Effector CD4-positive, alpha-beta T cell (primary cell): Measurements from ENCODE around the gene MAD1L1.

Source experiments
- DNase-seq: peaks from one replicate; pipeline ENCODE4 v3.0.0-alpha.2; 2020

MAD1L1 gene

GRCh38 chr7:2217206-2217605 lies 15.5 kb downstream of the MAD1L1 start:
- DNase-seq: no peak

DNA sequence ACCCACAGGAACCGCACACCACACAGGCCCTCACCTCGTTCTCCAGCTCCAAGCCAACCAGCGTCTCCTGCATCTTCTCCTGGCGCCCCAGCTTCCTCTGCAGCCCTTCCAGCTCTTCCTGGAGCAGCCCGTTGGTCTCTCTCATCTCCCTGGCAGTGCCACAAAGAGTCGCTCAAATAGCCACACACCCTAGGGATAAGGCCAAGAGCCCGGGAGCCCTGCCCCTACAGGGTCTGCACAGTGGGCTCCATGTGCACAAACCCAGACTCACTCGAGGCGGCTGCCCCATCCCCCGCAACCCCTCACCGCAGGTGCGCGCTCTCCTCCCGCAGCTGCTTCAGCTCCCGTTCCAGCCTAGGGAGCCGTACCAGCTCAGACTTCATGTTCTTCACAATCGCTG lies 16.9 kb downstream of the MAD1L1 start:
- no peak for DNase-seq

DNA sequence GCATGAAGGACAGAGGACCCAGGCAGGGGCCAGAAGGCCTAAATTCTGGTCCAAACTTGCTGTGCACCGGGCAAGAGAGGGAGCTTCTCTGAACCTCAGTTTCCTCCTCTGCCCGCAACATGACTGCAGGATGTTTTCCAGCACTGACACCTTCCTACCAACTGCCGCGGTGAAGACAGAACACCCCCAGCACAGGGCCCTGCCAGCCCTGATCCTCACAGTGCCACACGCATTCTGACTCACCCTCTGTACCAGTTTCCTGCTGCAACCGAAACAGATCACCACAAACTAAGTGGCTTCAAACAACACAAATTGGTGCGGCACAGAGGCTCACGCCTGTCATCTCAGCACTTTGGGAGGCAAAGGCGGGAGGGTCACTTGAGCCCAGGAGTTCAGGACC lies 18.1 kb downstream of the MAD1L1 start:
- DNase-seq: no peak

DNA sequence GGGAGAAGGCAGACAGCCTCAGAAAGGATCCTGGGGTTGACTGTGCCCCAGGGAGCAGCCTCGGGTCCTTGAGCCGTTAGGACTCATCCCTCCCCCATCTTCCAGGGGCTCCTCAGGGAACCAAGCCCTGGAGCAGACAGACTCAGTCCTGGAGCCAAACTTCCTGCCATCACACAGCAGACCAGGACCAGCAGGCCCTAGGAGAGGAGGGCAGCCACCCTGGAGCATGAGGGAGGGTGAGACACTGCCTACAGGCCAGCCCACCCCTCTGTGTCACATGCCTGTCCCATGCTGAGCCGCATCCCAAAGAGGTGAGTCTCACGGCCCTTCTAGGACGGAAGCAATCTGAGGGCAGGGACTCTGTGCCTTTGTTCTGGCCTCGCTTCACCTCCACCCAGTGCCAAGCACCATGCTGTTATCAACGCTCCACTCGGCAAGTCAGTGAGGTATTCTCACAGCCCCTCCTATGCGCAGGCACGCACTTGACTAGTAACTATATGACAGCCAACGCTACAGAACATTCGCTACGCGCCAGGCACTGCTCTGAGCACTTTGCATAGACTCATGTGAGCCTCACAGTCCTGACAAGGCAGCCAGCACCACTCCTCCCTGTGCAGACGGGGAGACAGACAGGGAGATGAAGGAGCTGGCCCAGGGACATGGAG lies 19.1 kb downstream of the MAD1L1 start:
- DNase-seq: no peak

- no peak for DNase-seq
These were observed 19.8 kb downstream of the MAD1L1 start for GRCh38 chr7:2212906-2213305.

DNA sequence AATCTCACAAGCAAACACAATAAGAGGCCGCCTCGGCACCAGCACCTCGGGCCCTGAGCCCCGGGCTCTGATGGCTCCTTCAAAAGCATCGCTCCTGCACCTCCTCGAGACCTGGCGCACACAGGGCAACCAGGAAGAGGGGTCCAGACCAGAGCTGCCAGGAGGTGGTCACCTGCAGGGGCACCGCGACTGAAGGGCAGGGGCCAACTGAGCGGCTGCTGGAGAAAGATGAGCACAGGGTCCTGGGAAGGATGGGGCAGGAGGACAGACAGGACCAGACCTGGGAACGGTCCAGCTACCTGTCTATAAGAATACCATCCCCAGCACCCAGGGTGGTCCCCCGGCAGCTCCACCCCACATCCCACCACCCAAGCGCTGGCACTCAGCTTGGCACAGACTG lies 20.8 kb downstream of the MAD1L1 start:
- DNase-seq: no peak

DNA sequence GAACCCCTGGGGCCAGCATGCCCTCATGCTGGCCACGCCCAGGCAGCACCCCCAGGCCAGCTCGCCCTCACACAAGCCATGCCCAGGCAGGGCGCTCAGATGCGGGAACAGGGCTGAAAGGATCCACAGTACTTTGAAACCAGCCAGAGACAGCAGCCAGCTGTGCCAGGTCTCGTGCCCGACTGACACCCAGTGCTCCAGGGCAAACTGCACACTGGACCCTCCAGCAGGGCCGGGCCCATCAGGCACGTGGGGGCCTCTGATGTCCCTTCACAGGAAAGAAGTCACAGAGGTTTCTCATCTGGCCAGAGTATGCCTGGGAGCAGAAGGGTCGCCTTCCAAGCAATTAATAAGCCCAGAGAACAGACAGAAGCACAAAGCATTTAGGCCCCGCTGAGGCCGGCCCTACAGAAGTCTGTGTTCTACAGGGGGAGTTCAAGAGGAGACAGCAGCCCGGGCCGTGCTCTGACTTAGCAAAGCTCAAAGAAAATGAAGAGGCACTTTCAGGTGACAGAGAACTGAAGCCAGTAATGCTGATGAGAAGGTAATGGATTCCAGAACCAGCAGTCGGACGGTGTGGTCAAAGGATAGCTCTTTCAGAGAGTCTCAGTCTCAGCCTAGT lies 21.4 kb downstream of the MAD1L1 start:
- DNase-seq: no peak

DNA sequence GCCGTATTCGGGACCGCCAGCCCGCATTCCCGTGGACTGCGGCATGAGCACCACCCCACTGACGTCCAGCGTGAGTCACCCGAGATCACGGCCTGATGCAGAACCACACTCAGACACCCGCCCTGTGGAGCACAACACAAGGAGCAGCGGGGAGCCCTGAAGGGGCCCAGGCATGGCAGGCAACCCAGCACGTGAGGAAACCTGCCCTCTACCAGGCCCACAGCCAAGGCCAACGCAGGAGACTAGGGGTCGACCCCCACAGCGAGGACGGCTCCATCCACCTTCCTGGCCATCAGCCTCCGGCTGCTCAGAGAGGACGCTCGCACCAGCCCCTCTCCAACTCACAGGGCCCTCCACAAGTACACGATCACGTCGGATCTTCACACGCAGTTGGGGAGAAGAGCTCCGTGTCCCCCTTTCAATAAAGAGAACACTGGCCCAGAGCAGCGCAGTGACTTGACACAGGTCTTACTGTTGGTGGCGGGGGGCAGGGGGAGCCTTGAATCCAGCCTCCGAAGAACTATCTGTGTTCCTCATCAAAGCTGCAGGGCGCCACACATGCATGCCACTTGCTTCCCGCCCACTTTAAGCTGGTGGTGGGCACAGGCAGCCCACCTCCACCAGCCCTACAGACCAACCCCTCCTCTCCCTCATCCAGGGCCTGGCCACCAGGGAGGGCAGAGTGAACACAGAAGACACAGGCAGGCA lies 22.0 kb downstream of the MAD1L1 start:
- DNase-seq: no peak

- no peak for DNase-seq
These were observed 22.8 kb downstream of the MAD1L1 start for GRCh38 chr7:2209961-2210323.

DNA sequence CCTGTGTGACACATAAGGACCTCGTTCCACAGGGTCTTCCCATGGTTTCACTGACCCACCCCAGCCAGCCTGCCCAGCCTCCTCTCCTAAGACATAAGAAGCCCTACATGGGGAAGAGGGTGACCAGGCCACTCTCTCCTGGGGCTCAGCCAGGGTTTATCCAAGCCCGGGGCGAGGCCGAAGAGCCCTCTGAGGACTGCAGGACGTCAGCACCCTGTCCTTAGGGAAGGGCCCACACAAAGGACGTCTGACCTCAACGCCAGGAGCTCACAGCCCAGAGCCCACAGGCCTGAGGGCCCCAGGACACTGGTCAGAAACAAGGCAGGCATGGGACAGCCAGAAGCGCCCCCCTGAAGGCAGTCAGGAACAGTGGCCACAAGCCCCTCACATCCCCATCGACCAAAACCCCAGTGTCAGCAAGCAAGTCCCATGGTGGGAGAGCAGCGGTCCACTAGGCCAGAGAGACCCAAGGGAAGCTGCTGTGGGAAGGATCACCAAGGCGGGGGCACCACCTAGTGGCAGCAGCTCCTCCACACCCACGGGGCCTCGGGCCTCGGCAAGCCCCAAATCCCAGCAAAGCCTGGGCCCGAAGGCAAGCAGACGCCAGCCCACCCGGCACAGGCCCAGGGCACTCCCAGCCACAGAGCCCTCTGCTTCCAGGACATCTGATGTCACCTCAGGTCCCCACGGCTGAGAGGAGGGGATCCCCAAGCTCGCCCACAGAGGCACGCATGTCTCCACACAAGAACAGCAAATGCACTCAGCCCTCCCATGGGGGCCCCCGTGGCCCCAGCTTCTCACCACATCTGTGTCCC lies 23.4 kb downstream of the MAD1L1 start:
- peak; percentile 24 for DNase-seq

GRCh38 chr7:2208712-2209111 lies 24.0 kb downstream of the MAD1L1 start:
- no peak for DNase-seq

- DNase-seq: no peak
These were observed 27.5 kb downstream of the MAD1L1 start for GRCh38 chr7:2205036-2205780.

GRCh38 chr7:2204446-2204845 lies 28.3 kb downstream of the MAD1L1 start:
- DNase-seq: no peak

DNA sequence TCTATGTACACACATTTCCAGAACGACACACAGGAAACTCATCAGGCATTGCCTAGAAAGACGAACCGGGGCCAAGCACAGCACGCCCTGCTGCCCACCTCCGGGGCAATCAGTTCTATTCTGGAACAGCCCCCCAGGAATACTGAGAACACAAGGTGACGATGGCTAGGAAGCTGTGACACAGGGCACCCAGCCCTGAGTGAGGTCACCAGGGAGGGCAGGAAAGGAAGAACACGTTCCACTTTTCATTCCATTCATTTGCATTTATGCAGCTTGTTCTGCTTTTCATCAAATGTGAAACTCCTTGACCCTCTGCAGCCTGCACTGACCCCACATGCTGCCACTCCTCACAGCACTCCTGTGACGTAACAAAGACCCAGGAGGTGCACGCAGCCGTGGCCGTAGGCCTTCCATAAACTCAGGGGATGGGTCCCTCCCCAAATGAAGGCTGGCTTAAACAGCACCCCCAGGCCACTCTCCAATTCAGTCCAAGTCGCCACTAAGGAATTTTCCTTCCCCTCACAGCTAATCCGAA lies 28.9 kb downstream of the MAD1L1 start:
- DNase-seq: no peak

DNA sequence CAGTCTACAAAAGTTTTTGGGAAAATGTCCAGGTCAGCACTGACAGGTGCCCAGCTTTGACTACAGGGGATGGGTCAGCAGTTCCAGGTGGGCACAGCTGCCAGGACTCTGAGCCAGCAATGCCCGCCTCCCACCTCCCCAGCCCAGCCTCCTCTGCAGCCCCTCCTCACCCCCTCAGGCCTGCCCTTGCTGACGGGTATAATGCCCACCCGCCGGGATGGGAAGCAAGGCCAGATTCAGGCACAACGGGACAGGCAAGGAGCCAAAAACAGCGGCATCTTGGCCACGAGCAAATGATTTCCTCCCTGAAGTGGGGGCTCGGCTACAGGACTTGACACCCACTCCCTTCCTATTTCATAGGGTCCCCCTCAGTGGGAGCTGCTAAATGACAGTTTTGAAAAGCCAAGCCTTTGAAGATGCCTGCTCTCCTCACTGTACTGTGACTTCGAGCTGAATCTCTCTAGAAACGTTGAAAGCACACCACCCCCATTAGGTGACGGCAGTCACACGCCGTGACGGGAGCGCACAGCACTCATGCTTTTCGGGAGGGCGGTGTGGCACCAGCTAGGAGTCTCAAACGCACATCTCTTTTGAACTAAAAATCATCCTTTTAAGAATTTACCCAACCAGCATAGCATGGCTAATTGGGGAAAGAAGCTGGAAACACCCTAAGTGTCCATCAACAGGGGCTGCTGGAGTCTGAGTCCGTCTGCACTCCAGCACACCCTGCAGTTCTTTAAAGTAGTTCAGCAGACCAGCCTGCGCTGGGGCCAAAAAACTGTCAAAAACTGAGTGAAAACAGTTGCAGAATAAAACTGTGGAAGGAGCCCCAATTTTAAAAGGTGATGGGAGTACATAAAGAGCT lies 29.6 kb downstream of the MAD1L1 start:
- DNase-seq: no peak

- no peak for DNase-seq
These were observed 30.4 kb downstream of the MAD1L1 start for GRCh38 chr7:2202361-2202761.

- DNase-seq: no peak
These were observed 30.9 kb downstream of the MAD1L1 start for GRCh38 chr7:2201686-2202360.

GRCh38 chr7:2201128-2201527 lies 31.6 kb downstream of the MAD1L1 start:
- DNase-seq: no peak

DNA sequence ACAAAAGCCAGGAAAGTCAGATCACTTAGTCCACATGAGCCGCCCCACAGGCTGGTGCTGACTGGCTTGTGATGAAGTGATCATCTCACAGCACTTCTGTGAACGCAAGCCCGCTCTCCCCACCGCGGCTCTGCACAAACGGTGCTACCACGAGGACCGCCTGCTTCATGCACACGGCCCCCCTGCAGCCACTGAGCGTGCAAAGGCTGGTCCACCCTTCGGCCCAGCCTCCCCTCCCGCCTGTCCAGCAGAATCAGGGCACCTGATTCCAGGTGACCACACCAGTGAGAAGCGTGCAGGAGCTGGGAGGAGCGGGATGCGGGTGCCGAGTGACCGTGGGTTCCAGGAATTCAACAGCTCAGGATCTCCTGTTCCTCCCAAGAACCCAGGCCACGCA lies 32.2 kb downstream of the MAD1L1 start:
- DNase-seq: no peak

- DNase-seq: no peak
These were observed 32.7 kb downstream of the MAD1L1 start for GRCh38 chr7:2199956-2200583.
